Thymus (tissue), 11 donors: ENCODE results near the gene PCTP. TPM values are rescaled to one million over a fixed set of nuclear protein-coding genes. Genes with fewer than 3 reads are reported as not detected.

Source experiments
- DNase-seq, 9 donors: peaks; one replicate each; pipeline ENCODE4 v3.0.0-alpha.2; 2013; ENCODE audit warnings: low spot score in 9 of 9, low read depth in 6 of 9, missing footprints in 1 of 9
- H3K27ac ChIP-seq, 2 donors: one replicate each; pipeline ENCODE4 v1.5.1; 2013; ENCODE audit warnings: control low read depth in 1 of 2, low read depth in 1 of 2, low read length in 1 of 2, mild to moderate bottlenecking in 1 of 2, moderate library complexity in 1 of 2
- H3K27me3 ChIP-seq, 2 donors: one replicate each; pipeline ENCODE4 v1.5.1; 2013; ENCODE audit warnings: low read length in 1 of 2; ENCODE audit not compliant: control insufficient read depth in 2 of 2, insufficient read depth in 1 of 2
- H3K36me3 ChIP-seq, 2 donors: one replicate each; pipeline ENCODE4 v1.5.1; 2013; ENCODE audit warnings: low read length in 1 of 2, mild to moderate bottlenecking in 1 of 2, moderate library complexity in 1 of 2; ENCODE audit not compliant: control insufficient read depth in 2 of 2, insufficient read depth in 2 of 2
- H3K4me1 ChIP-seq, 2 donors: one replicate each; pipeline ENCODE4 v1.5.1; 2013; ENCODE audit warnings: low read length in 2 of 2; ENCODE audit not compliant: control insufficient read depth in 2 of 2, insufficient read depth in 2 of 2
- H3K4me3 ChIP-seq, 2 donors: one replicate each; pipeline ENCODE4 v1.5.1; 2013; ENCODE audit warnings: low read length in 2 of 2, control low read depth in 1 of 2, mild to moderate bottlenecking in 1 of 2
- H3K9me3 ChIP-seq, 2 donors: one replicate each; pipeline ENCODE4 v1.5.1; 2013; ENCODE audit warnings: low read length in 1 of 2, mild to moderate bottlenecking in 1 of 2; ENCODE audit not compliant: control insufficient read depth in 2 of 2, insufficient read depth in 1 of 2
- WGBS: extraction: QIAGEN DNeasy Blood & Tissue Kit; methylation state at CpG from one replicate; pipeline ENCODE4 v1.1.7; 2013; 5-methylcytosine and 5-hydroxymethylcytosine counted together
- polyA plus RNA-seq: library from polyadenylated mRNA; stranded (reverse); fragments of 200-250 nt; gene quantifications from one replicate; pipeline ENCODE4 v1.2.3, GENCODE V29; 2013
- total RNA-seq: library from RNA; stranded (reverse); fragments of 120-200 nt; gene quantifications from one replicate; pipeline ENCODE4 v1.2.4, GENCODE V29; 2013
- donor health status: healthy.

PCTP gene
- total and polyA plus RNA-seq, 2 donors = 8.1 to 18.9 TPM

- Histone ChIP-seq H3K4me1 (no peaks in the 10 kb centered on the region), H3K36me3 (peaks cover 0 to 3% of the 10 kb centered on the region in 2 donors), H3K27me3 (no peaks in the 10 kb centered on the region), H3K4me3 (no peak overlapping the region), H3K27ac (no peak overlapping the region), H3K9me3 (no peaks in the 10 kb centered on the region)
- no peak for DNase-seq
- 97% methylated on average over 7 of the region's 7 CpGs for WGBS
These were observed 24.0 kb downstream of the PCTP start for GRCh38 chr17:55774846-55775271.

- Histone ChIP-seq H3K9me3 (no peaks in the 10 kb centered on the region), H3K36me3 (peaks cover 0 to 3% of the 10 kb centered on the region in 2 donors), H3K27me3 (no peaks in the 10 kb centered on the region), H3K4me3 (no peak overlapping the region), H3K4me1 (no peaks in the 10 kb centered on the region), H3K27ac (no peak overlapping the region)
- 97% methylated on average over 8 of the region's 8 CpGs for WGBS
- DNase-seq = no peak
These were observed 25.4 kb downstream of the PCTP start for GRCh38 chr17:55776271-55776670.

GRCh38 chr17:55777471-55777971, 26.7 kb downstream of the PCTP start:
- Histone ChIP-seq H3K9me3 (no peaks in the 10 kb centered on the region), H3K36me3 (peaks cover 0 to 3% of the 10 kb centered on the region in 2 donors), H3K27me3 (no peaks in the 10 kb centered on the region), H3K4me3 (no peak overlapping the region), H3K4me1 (no peaks in the 10 kb centered on the region), H3K27ac (no peak overlapping the region)
- 63% methylated on average over 2 of the region's 2 CpGs for WGBS
- DNase-seq = no peak

- Histone ChIP-seq H3K4me3 (no peak overlapping the region), H3K9me3 (no peaks in the 10 kb centered on the region)
These were observed 27.7 kb downstream of the PCTP start for GRCh38 chr17:55778389-55779118.

GRCh38 chr17:55783684-55784245, 32.9 kb downstream of the PCTP start:
- Histone ChIP-seq H3K27ac (no peak overlapping the region), H3K4me1 (peaks cover 0 to 2% of the 10 kb centered on the region in 2 donors), H3K27me3 (no peaks in the 10 kb centered on the region), H3K36me3 (no peaks in the 10 kb centered on the region), H3K4me3 (no peak overlapping the region), H3K9me3 (no peaks in the 10 kb centered on the region)
- DNase-seq = no peak
- 75% methylated on average over 16 of the region's 16 CpGs for WGBS

More at GRCh38 chr17:55778389-55779118, 27.7 kb downstream of the PCTP start:
- Histone ChIP-seq H3K4me1 (no peaks in the 10 kb centered on the region), H3K27ac (no peak overlapping the region), H3K36me3 (peaks cover 0 to 3% of the 10 kb centered on the region in 2 donors), H3K27me3 (no peaks in the 10 kb centered on the region)
- no peak for DNase-seq
- WGBS = 98% methylated on average over 6 of the region's 6 CpGs

DNA sequence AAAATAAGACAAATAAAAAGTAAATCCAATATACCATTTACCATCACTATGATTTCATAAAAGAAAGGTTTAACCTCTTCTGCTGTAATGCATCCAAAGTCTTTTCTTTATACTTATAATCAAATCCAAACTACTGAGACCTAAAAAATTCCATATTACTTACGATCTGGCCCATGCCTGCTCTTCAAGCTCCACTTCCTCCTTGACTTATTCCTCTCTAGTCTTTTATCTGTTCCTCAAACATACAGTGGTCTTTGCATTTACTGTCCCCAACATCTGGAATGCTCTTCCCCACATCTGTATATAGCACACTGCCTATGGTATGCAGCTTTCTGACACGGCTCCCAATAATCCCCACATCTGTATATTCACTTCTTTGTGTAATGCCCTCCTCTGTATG, 33.8 kb downstream of the PCTP start:
- Histone ChIP-seq H3K4me1 (peaks cover 0 to 2% of the 10 kb centered on the region in 2 donors), H3K27me3 (no peaks in the 10 kb centered on the region), H3K27ac (no peak overlapping the region), H3K36me3 (no peaks in the 10 kb centered on the region), H3K9me3 (no peaks in the 10 kb centered on the region), H3K4me3 (no peak overlapping the region)
- whole genome bisulfite sequencing = 47% methylated on average over 2 of the region's 2 CpGs
- no peak for DNase-seq

GRCh38 chr17:55785181-55785580, 34.3 kb downstream of the PCTP start:
- no peak for DNase-seq
- no peaks in the 10 kb centered on the region for H3K9me3 ChIP-seq
- H3K4me3 ChIP-seq = no peak overlapping the region
- H3K27me3 ChIP-seq = no peaks in the 10 kb centered on the region
- WGBS = 92% methylated on average over 1 of the region's 1 CpG
- H3K4me1 ChIP-seq = peaks cover 0 to 2% of the 10 kb centered on the region in 2 donors
- no peaks in the 10 kb centered on the region for H3K36me3 ChIP-seq
- H3K27ac ChIP-seq = no peak overlapping the region

DNA sequence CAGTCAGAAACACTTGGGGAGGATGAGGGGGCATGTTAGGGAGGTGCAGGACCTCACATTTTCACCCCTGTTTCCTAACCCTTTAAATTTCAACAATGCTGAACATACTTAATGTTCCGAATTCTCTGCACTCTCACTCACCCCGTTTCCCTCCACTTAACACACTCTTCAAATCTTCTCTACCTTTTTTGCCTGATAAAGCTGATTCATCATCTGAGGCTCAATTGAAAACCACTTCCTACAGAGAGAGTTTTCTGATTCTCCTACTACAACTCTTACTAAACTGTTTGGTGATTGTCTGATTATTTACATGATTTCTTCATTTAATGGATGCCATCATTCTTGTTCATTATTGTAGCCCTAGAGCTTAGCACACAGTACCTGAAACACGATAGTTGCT, 42.4 kb downstream of the PCTP start:
- 80% methylated on average over 3 of the region's 3 CpGs for WGBS
- H3K4me1 ChIP-seq = no peaks in the 10 kb centered on the region
- H3K27ac ChIP-seq = no peak overlapping the region
- DNase-seq = no peak
- no peaks in the 10 kb centered on the region for H3K27me3 ChIP-seq
- no peaks in the 10 kb centered on the region for H3K9me3 ChIP-seq
- no peak overlapping the region for H3K4me3 ChIP-seq
- no peaks in the 10 kb centered on the region for H3K36me3 ChIP-seq

DNA sequence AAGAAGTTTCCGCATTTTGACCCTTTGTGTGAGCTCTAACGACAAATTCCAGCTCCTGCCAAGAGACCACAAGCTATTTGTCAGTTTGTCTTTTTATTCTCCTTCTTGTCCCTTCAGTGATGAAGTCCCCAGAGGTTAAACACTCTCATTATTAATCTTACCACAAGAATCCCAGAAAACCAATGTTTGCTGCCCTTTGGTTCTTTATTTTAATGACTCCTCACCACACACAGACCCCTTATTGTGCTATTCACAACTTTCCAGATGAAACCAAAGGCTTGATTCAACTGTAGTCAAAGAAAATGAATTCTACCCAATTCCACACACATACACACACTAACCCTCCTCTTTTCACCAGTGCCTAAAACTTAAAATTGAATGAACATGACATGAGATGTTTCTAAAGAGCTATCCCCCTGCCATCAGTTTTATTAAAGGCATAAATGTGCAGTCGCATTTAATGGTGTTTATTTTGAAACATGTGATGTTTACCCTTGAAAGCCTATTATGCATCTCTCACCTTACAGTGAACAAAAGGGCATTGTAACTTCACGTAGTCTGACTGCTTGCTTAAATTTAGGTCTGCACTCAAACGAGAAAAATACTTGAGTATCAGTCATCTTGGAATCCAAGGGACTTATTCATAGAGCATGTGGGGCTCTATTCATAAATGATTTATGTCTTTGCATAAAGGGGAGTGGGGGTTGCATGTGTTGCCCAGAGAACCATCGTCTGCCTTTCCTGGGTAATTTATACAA, 44.1 kb downstream of the PCTP start:
- no peaks in the 10 kb centered on the region for H3K4me1 ChIP-seq
- H3K27me3 ChIP-seq = no peaks in the 10 kb centered on the region
- 86% methylated on average over 6 of the region's 6 CpGs for WGBS
- H3K4me3 ChIP-seq = no peak overlapping the region
- H3K27ac ChIP-seq = no peak overlapping the region
- DNase-seq = no peak
- no peaks in the 10 kb centered on the region for H3K36me3 ChIP-seq
- H3K9me3 ChIP-seq = no peaks in the 10 kb centered on the region
